Cortex of kidney (tissue), 1 donor: ENCODE data around the gene YTHDF1.
"Not testable (repeated sequence)": the region's sequence is repeated elsewhere in the genome, so short reads cannot be mapped to it uniquely, and the experiment has no call there.

Experiments used
- DNase-seq: peaks from one replicate; lab custom pipeline; 2025; lab: John Stamatoyannopoulos, UW

Gene YTHDF1

DNA sequence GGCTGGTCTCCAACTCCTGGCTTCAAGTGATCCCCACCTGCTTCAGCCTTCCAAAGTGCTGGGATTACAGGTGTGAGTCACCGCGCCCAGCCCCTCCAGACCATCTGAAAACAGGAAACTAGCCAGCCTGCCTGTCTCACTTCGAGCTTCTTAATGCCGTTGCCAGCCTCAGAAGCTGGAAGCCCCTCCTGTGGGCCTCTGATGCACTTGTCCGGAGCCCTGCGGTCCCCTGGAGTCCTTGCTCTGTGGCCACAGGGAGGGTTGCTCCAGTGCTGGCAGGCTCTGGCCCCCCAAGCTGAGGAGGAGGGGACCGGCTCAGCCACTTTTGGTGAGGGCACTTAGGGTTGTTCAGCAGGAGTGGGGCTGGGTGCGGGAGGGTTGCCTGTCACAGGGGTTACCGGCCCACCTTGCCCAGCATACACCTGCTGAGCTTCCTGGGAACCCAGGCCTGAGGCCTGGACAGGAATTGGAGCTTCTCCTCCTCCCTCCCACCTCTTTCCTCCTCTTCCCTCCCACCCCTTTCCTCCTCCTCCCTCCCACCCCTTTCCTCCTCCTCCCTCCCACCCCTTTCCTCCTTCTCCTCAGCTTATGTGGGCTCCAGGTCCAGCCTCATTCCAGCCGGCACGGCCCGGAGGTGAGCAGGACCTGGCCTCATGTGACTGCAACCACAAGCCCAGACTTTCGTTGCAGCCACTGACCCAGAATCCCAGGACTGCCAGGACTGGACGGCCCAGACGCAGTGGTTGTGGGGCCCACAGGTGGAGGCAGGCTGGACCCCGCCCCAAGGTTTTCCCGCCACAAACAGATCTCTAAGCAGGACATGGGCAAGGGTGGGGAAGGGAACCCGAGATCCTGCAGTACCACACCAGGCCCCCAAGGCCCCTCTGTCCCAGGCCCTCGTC, 10.4 kb upstream of the YTHDF1 start:
- DNase-seq: no peak

DNA sequence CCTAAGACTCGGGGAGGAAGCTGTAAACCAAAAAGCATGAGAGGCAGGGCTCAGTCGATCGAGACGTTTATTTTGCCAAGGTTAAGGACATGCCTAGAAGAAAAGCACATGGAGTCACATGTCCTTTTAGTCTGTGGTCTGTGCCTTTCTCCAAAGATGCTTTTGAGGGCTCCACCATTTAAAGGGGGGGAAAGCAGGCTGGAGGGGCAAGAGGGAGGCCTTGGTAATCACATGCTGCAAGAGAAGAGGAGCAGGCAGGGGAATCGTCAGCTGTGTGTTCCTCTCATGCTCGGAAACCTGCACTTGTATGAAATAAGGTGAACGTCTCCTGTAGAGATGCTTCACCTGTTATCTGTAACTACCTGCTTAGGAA, 9.1 kb upstream of the YTHDF1 start:
- DNase-seq: no peak

DNA sequence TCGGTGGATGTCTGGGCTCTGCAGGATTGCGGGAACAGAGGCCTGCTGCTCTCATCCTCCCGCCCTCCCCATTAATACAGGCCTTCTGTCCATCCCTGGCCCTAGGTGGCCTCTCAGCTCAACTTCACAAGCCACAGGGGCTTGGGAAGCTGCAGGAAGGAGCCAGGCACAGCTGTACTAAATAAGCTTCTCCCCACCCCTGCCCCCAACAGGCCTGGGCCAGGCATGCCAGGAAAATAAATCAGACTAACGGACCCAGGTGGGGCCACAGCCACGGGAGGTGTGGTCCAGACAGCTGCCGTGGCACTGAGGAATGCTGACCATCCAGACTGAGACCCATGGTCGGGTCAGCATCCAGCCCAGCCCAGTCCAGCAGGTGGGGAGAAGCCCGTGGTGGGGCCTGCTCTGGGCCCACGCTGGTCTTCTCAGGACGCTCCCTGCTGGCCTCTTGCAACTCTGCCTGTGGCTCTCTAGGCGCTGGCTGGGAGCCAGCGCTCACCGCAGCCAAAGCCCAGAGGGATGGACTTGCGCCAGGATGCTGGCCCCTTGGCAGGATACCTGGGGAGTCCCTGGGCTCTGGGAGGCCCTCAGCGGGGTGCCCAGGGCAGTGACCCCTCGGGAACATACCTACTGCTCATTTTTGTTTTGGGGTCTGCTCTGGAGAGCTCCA, 8.6 kb upstream of the YTHDF1 start:
- DNase-seq: no peak

DNA sequence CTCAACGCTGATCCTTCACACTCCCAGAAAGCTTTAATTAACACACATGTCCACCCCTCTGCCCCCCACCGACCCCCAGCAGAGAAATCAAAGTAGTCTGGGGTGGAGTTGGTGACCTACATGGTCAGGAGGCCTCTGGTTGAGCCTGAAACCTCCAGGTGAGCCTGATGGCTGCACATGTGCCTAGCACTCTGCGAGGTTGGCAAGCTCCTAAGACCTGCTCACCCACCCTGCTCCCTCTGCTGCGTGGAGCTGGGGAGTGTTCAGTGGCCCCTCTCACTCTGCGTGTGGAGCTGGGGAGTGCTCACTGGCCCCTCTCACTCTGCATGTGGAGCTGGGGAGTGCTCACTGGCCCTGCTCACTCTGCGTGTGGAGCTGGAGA, 7.9 kb upstream of the YTHDF1 start:
- DNase-seq: no peak

DNA sequence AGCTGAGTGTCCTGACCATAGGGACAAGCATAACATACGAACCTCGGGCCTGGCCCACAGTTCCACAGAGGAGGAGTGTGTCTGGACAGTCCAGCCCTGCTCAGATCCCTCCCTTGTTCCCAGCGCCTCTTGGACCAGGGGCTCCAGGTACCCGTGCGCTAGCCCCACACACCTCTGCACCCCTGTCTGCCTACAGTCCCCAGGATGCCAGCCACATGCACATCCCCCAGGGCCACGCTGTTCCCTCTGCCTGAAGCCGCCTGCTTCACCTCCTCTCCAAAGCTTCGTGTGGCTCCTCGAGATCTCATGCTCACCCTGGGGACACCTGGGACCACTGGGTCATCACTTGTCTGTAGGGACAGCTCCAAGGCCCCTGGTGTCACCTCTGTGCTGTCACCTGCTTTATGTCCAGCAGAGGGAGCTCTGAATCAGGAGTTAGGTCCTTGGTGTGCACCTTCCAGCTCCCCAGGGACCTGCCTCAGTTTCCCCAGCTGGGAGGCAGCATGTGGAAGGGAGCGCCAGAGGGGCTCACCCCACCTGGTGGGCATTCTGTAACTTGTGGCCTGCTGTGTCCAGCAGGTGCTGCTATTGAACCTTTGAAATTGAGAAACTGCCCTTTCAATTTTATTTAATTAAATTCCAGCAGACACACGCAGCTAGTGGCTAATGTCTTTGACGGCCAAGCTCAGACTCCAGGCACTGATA, 7.3 kb upstream of the YTHDF1 start:
- no peak for DNase-seq

DNA sequence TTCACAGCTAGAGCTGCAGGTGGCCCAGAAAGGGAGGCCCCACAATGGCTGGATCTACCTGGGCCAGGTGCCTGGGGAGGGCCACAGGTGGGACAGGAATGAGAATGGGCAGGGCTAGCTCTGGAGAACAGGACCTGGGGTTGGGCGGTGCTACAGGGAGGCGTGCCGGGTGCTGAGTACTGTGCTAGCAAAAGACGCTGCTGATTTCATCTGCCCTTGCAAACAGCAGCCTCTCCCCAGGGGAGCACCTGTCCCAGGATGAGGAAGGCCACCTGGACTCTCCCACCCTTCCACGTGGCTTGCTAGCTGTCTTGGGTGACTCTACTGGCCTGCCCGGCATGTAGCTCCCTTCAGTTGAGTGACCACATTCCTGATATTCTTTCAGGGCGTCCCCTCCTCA, 6.6 kb upstream of the YTHDF1 start:
- no peak for DNase-seq

DNA sequence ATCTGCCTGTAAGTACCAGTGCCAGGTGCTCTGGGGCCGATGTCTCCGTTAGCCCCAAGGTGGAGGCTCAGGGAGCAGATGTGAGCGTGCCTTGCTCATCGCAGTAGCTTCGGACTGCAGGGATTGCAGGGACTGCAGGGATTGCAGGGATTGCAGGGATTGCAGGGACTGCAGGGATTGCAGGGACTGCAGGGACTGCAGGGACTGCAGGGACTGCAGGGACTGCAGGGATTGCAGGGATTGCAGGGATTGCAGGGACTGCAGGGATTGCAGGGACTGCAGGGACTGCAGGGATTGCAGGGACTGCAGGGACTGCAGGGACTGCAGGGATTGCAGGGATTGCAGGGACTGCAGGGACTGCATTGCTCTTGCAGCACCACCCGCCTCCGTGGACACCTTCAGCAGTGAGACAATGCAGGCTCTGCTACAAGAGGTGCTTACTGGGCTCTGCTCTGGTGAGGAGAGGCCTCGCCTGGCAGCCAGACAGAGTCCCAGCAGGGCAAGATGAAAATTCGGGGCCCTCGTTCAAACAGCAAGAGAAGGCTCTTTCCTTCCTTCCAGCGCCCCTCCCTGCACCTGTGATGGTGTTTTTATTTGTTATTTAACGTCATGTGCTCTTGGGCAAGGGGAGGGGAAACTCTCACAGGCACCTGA, 5.6 kb upstream of the YTHDF1 start:
- DNase-seq: not testable (repeated sequence)

DNA sequence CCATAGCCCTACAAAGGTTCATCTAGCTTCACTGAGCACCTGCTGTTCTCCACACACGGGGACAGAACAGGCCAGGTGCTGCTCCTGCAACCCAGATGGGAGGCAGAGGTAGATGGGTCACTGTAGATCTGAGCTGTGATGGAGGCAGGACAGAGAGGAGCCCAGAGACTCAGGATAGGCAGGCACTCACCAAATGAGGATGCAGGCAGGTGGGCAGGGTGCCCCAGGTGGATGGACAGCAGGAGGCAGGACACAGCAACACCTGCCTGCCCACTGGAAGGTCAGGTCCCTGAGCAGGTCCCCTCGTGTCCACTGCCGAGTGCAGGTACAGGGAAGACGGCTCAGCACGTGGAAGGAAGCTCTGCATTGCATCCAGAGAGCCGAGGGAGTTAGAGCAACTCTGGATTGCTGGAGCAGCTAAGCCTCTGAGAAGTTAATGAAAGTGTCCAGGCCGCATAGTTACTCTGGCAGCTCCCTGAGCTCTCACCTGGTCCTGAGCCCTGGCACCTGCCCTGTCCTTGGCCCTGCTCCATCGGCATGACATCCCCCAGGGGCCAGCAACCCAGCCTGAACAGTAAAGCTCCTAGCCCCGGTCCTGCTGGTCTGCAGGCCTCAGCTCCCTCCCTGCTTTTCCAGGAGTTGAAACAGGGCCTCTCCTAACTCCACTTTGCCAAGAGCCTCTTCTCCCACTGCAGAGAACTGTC, 4.9 kb upstream of the YTHDF1 start:
- DNase-seq: no peak

DNA sequence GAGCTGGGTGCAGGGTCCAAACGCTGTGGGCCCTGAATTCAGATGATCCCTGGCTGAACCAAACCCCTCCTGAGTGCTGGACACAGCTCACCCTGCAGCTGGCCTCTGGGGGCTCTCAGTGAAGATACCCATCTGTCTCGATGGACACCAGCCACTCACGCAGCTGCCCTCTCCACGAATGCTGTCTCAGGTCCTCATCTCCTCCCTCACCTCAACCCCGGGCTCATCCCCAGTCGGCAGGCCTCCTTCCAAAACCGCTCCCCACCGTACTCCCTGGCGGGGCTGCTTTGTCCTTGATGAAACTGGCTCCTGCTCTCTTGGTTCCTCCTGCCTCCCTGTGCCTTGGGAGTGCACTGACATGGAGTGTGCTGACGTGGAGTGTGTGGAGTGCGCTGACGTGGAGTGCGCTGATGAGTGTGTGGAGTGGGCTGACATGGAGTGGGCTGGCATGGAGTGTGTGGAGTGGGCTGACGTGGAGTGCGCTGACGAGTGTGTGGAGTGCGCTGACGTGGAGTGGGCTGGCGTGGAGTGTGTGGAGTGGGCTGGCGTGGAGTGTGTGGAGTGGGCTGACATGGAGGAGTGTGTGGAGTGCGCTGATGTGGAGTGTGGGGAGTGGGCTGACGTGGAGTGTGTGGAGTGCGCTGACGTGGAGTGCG, 4.1 kb upstream of the YTHDF1 start:
- no peak for DNase-seq

DNA sequence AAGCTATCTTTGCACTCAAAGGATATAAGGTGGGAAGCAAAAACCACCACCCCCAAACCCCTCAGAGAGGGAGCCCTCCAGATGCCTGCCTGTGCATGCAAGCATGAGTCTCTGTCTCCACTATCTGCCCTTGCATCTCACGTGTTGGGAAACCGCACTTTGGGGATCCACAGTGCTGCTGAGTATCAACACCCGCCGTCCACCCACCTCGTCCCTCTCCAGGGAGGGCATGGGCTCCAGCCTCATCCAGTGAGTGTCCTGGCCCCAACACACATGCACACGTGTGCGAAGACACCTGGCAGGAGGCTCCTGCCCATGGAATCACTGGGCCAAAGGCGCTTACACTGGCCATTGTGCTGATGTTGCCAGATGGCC, 3.5 kb upstream of the YTHDF1 start:
- DNase-seq: no peak

DNA sequence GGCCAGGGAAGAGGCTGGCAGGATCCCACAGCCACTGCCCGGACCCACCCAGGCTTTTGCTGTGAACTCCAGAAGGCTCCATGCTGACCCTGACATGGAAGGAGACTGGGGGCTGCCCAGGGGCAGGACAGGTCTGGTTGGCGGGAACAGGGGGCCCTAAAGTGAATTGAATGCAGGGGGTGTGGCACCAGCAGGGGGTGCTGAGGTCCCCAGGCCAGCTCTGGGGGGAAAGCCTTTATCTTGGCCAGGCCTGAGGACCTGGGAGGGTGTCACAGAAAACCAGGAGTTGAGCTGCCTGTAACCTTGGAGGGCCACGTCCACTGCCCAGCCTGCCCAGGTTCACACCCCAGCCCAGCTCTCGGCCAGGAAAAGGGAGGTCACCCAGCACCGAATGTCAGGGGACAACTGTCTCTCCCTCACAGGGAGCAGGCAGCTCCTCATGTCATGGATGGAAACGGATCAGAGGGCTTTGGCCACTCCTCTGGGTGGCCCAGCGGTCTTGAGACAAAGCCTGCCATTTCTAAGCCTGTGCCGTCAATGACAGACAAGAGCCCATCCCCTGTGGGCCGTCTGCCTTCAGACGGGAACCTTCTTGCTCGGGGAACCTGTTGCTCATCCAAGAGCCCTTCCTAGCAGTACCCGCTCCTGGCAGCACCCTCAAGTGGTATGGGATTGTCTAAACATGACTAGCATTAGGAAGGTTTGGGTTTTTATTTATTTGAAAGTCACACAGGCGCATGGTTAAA, 2.9 kb upstream of the YTHDF1 start:
- no peak for DNase-seq

DNA sequence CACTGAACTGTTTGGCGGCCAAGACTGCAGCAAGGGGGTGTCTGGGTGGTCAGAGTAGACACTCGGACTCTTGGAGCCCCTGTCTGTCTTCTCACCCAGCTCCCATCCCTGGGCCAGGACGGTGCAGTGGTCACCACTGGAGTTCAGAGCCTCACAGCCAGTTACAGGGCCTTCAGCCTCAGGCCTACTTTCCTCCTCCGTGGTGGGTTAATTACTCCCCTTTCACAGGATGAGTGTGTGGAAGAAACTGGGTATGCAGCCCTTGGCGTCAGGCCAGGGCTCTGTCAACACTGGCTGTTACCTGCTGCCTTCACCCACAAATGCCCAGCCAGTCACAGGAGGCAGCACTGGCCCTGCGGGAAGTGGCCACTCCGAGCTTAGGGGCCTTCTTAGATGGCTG, 1.8 kb upstream of the YTHDF1 start:
- no peak for DNase-seq

DNA sequence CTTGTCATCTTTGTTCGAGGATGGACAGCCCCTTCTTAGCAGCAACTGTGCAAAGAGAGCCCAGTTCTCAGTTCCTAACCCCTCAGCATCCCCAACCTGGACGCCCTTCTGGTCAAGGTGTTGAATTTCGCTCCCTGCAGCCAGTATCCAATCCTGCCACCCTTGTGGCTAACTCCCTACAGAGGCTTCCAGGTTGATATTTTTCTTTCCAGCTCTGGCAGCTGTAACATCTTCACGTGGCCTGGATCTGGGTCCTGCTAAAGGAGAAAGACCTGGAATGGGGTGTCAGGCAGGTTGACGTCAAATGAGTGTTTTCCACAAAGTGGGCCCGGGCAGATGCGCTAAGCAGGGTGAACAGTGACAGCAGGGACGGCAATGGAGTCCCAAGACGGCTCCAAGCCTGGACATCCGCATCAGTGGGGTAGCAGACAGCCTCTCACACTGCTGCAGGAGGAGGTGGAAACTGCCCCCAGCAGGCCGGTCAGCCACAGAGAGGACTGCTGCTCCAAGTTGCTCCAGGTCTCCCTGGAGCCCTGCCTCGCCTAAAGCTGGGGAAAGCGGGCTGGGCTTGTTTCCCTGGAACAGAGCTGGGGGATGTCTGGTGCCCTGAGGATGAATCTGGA, 1.0 kb upstream of the YTHDF1 start:
- DNase-seq: no peak

DNA sequence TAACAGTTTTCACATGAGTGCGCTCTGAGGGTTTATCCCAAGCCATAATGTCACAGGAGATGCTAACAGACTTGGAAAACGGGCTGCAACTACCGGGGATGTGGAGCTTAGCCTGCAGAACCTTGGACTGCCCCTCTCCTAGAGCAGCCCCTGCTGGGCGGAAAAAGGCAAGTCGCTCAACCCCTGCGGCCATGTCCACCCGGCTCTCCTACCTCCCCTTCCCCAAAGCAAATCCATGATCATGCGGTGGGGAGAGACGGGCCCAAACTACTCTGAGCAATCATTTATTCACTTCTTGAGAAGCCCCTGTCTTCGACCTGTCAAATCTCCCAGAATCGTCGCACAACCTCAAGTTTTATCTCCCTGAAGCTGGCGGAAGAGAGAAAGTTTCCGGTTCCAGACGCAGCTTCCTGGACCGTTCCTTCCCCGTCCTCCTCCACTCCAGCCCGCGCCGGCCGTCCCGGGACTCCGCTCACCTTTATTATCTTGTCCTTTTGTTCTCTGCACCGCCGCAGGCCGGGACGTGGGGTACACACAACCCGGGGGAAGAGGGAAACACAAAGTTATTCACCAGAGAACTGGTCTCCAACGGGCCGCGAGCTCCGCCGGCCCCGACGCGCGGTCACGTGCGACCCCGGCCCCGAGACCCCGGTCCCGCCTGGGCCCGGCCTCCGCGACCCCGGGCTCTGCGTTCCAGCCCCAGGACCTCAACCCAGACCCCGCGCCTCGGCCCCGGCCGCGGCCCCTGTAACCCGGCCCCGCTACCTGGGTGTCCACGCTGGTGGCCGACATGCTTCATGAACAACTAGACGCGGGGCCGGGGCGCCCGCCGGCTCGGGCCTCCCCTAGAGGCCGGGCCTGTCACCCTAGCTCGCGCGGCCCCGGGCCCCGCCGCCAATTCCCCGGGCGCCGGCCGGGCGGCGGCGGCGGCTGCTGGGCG, 560 bp downstream of the YTHDF1 start:
- no peak for DNase-seq

DNA sequence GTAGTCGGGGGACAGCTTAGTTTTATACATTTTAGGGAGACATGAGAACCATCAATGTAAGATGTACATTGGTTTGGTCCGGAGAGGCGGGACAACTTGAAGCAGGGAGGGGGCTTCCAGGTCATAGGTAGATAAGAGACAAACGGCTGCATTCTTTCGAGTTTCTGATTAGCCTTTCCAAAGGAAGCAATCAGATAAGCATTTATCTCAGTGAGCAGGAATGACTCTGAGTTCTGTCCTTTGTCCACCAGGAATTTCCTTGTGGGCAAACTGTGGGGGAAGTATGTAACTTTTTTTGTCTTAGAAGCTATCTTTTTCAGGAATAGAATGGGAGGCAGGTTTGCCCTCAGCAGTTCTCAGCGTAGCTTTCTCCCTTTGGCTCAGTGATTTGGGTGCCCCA, 1.4 kb downstream of the YTHDF1 start:
- no peak for DNase-seq

DNA sequence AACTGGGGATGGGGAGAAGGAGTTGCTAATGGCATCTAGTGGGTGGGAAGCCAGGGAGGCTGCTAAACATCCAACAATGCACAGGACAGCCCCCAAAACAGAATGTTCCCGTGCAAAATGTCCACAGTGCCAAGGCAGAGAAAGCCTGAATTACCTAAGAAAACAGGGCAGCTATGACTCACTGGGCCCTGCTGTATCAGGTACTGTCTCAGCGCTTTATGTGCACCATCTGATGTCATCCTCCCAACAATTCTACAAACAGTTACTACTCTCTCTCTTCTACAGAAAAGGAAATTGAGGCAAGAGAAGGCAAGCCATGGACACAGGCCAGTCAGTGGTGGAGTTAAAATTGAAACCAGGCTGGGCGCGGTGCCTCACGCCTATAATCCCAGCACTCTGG, 3.1 kb downstream of the YTHDF1 start:
- DNase-seq: no peak

DNA sequence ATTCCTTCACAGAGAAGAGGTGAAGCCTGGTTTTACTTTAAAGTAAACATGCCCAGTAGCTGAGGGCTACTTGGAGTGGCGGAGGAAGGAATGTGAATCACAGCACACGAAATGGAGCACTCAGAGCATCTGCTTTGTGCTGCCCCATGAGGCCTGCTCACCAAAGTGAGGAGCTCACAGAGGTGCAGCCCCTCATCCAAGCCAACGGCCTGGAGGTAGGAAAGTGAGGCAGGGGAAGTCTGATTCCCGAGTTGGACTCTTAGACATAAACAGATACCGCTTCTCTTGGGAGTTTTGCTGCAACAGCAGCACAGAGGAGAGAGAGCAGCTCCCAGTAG, 3.6 kb downstream of the YTHDF1 start:
- no peak for DNase-seq

DNA sequence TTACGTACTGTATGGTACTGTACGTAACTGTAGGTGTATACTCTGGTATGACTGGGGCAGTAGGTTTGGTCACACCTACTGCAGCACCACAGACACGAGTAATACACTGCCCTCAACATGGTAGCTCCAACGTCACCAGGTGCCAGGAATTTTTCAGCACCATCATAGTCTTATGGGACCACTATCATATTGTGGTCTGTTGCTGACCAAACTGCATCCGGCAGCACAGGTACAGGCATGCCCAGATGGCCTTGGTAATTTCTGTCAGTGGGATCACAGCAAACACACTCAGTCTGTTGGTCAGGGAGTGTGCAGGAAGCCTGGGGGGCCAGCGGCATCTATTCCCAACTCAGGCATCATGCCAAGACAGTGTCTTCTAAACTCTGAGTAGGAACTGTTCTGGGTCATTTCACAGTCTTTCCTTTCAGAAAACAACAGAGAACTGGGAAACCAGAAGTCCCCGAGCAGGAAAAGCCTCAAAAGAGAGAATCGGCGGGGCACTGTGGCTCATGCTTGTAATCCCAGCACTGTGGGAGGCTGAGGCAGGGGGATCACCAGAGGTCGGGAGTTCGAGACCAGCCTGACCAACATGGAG, 5.8 kb downstream of the YTHDF1 start:
- no peak for DNase-seq
